Measurements from ENCODE around the gene RTN3.
"Not testable (repeated sequence)": the region's sequence is repeated elsewhere in the genome, so short reads cannot be mapped to it uniquely, and the experiment has no call there.

RTN3 gene, protein sequence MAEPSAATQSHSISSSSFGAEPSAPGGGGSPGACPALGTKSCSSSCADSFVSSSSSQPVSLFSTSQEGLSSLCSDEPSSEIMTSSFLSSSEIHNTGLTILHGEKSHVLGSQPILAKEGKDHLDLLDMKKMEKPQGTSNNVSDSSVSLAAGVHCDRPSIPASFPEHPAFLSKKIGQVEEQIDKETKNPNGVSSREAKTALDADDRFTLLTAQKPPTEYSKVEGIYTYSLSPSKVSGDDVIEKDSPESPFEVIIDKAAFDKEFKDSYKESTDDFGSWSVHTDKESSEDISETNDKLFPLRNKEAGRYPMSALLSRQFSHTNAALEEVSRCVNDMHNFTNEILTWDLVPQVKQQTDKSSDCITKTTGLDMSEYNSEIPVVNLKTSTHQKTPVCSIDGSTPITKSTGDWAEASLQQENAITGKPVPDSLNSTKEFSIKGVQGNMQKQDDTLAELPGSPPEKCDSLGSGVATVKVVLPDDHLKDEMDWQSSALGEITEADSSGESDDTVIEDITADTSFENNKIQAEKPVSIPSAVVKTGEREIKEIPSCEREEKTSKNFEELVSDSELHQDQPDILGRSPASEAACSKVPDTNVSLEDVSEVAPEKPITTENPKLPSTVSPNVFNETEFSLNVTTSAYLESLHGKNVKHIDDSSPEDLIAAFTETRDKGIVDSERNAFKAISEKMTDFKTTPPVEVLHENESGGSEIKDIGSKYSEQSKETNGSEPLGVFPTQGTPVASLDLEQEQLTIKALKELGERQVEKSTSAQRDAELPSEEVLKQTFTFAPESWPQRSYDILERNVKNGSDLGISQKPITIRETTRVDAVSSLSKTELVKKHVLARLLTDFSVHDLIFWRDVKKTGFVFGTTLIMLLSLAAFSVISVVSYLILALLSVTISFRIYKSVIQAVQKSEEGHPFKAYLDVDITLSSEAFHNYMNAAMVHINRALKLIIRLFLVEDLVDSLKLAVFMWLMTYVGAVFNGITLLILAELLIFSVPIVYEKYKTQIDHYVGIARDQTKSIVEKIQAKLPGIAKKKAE

DNA sequence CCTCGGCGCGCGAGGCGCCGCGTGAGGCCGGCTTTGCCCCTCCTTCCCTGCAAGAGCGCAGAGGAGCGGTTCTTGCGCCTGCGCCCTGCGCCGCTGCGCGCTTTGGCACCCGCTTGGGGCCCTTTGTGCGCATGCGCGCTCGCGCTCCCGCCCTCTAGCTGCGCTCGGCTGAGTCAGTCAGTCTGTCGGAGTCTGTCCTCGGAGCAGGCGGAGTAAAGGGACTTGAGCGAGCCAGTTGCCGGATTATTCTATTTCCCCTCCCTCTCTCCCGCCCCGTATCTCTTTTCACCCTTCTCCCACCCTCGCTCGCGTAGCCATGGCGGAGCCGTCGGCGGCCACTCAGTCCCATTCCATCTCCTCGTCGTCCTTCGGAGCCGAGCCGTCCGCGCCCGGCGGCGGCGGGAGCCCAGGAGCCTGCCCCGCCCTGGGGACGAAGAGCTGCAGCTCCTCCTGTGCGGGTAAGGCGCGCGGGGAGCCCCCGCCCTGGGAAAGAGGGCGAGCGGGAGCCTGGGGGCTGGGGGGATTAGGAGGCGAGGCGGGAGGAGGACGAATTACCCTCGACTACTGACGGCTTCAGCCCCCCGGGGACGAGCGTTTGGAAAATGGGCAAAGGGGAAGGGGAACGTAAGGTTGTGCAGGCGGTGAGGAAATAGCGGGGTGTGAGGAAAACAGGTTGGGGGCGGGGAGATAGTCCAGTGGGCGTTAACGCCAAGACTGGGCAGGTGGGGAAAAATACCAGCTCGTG lies at the start of gene RTN3:
TSS of gene RTN3 (plus strand) at position 180 of the 745 bp plus-strand sequence. CDS start at position 317, 137 bp downstream.
- DNase-seq = peak; percentile 99

DNA sequence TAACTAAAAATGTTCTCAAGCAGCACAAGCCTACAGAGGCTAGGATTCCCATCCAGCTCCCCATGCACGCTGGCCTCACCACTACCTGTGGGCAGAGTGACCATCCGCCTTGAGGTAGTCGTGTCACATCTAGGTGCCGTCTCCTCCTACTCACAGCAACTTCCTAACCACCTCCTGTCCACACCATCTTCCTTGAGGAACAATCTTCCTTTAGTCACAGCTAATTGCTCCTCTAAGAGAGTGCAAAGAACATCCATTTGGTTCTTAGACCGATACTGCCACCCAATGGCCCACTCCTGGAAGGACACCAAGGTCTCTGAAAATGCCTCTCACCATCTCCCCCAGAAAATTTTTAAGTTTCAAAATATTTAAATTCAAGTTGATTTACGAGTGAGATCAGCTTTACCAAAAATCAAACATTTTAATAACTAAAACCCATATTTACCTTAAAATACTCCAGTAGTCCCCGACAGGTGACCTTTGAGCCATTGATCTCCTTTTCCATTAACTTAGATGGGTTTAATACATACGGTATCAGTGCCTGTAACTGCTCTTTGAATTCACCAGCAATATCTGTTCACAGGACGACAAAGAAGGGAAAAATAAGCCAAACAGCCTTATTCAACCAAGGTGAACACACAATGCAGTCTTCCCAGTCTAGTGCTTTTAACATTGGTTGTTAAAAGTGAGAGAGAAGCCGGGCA lies 45.4 kb upstream of the RTN3 start:
- DNase-seq = peak; percentile 77

DNA sequence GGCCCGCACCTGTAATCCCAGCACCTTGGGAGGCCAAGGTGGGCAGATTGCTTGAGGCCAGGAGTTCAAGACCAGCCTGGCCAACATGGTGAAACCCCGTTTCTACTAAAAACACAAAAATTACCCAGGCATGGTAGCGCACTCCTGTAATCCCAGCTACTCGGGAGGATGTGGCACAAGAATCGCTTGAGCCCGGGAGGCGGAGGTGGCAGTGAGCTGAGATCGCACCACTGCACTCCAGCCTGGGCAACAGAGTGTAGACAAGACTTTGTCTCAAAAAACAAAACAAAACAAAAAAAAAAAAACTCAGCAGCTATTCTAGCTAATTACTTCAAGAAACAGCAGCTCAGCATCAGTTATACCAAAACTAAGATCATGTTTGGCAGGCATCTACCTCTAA lies 42.9 kb upstream of the RTN3 start:
- DNase-seq = not testable (repeated sequence)

DNA sequence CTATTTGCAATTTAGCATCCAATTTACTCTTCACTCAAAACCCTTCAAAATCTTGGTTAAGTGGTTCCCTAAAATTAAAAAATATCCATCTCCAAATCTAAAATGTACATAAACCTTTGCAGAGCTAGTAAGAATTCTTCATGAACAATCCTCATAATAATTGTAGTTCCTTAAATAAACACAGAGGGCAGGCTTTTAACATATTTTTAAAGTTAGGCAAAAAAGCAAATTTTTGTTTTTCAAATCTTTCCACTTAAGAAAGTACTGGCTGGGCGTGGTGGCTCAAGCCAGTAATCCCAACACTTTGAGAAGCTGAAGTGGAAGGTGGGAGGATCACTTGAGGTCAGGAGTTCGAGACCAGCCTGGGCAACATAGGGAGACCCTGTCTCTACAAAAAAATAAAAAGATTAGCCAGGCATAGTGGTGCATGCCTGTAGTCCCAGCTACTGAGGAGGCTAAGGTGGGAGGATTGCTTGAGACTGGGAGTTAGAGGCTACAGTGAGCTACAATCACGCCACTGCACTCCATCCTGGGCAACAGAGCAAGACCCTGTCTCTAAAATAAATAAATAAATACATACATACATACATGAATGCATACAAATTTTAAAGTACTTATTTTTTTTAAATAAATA lies 42.0 kb upstream of the RTN3 start:
- no peak for DNase-seq

DNA sequence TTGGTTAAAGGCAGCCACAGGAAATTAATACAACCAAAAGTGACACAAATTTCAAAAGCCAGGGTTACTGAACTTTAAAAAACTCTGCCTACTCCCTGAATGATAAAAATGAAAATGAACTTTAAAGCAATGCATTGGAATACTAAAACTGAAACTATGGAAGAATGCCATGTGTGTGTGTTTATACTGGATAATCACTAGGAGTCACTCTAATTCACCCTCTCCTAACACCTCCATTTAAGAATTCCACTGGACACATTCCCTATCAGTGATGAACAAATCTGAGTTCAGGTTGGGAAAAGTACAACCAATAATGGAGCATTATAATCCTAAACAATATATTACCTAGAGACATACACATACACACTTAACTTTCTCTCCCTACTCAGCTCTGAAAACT lies 39.6 kb upstream of the RTN3 start:
- no peak for DNase-seq

DNA sequence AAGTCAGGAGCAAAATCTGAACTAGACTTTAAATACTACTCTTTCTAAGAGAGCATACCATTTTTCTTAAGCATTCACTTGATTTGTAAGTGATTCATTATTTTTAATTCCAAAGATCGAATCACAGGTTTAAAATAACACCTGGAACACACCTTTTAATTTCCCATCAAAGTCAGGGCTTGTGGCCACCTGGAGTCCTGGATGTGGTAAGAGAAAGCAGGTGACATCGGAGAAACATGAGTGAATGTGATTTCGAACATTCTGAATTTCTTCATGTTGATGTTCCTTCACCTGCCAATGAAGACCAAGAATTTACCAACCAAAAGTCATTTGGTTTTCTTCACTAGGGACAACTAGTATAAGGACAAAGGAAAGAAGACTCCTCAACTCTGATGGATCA lies 38.1 kb upstream of the RTN3 start:
- DNase-seq = no peak

DNA sequence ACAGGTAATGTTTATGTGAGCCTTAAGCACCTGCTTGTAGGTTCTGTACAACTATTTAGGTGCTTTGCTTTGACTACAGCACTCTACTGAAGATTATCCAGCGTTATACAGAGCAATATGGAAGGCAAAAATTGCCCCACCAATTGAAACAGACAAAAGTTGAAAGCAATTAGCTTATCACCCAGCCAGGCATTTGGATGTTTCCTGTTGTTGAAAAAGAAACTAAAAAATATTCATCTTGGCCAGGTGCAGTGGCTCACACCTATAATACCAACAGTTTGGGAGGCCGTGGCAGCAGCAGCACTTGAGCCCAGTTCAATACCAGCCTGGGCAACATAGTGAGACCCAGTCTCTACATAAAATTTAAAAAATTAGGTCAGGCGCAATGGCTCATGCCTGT lies 28.6 kb upstream of the RTN3 start:
- DNase-seq = no peak

DNA sequence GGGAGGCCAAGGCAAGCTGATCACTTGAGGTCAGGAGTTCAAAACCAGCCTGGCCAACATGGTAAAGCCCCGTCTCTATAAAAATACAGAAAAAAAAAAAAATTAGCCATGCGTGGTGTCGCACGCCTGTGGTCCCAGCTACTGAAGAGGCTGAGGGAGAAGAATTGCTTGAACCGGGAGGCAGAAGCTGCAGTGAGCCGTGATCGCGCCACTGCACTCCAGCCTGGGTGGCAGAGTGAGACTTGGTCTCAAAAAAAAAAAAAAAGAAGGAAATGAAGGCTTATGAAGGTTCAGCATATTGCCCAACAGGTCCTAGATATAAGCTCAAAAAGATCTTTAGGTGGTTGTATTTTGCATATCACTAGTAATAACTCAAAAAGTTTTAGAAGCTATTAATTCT lies 20.3 kb upstream of the RTN3 start:
- no peak for DNase-seq

DNA sequence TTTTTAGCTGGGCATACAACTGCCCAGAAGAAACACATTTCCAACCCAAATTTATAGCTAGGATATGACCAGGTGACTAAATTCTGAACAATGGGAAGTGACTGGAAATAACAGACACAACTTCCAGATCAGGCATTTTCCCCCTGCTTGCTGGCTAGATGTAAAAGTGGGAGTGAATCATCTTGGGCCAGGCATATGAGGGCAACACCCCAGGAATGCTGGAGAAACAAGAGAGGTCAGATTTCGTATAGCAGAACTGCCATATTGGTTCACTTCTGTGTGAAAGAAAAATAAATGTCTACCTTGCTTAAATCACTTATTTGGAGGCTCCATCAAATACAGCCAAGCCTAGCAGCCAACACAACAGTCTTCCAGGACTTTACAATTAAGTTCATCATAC lies 17.5 kb upstream of the RTN3 start:
- no peak for DNase-seq

DNA sequence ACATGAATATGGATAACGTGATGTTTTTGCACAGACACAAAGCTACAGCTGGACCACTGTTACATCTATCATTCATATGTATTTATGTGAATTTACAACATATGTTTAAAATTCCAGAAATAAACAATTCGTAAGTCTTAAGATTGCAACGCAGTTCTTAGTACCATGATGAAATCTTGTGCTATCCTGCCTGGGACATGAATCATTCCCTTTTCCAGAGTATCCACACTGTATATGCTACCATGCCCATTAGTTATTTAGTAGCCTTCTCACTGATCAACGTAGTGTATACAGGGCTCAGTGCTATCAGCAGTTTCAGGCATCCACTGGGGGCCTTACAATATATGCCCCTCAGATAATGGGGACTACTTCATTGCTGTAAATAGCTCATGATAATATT lies 14.4 kb upstream of the RTN3 start:
- no peak for DNase-seq

DNA sequence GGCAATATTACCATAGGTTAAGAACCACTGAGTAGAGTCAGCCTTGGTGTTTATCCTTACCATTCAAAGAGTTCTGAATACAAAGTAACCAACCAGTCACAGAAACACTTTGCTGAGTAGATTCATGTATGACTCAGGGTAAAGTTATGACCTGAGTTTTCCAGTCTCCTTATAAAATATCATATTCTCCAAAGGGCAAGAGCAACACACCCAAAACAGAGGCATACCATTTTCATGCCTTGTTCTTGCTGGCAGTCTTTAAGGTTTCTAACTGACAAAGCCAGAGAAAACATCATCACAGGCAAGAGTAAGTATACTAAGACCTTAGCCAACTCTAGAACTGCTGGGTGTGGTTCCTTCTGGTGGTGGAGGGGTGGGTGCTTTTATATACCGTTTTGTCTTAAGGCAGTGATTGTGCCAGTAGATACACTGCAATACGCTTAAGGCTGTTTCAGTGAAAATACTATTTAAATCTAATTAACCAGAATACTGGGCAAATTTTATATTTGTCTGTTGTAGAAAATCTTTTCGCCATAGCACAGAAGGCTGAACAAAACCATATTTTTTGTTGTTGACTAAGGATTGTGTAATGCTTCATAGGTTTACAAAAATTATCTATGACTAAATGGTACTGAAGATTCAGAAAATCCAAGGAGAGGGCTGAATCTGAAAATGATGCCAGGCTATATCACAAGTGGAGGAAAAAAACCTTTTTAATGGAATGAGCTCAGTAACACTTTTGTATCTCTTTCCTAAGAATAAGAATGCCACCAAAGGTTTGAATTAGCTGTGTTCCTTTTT lies 13.1 kb upstream of the RTN3 start:
- DNase-seq = no peak

DNA sequence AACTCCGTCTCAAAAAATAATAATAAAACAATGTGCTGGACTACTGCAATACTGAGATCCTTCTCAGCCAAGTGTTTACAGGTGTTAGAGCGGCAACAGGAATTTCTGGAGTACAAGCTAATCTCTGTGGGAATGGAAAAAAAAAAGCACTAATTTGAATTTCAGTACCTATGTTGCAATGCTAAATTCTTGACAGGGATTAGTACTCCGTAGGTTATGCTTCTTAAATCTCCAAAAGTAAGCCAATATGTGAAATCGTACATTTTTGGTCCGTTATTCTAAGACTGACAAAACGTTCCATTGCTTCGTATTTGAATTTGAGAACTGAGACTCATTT lies 11.2 kb upstream of the RTN3 start:
- no peak for DNase-seq

DNA sequence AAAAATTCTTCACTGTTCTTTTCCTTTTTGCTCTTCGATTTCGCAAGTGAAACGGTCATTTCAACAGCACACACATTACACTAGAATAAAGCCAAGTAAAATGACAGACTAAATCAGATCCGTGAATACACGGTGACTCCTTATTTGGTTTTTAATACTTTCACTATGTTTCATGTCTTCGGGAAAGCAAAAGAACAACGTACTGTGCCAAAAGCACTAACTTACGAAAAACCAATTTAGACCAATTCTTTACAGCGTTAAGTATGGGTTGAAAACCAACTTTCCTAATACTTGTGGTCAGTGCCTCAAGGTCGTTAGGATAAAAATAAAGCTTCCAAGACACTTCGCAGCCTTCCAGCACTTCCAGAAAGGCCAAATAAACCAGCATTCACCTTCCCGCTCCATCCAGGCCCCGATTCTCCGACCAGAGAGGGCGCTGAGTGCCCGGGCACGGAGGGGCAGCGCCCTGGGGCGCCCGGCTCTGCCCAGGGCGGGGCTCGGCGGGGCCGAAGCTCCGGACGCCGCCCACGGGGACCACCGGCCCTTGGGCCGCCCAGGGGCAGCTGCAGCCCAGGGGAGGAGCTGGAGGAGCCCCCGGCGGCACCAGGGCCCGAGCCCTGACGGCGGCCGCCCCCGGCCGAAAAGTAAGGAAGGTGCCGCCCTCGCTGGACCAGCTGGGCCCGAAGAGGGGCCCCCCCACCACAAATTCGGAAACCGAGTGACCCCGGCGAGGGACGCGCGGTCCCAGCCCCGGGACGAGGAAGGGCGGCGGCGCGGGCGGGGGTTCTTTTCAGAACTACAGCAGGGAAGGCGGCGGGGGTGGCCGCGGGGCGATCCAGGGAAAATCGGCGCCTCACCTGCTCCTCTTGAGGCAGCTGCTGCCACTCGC lies 10.6 kb upstream of the RTN3 start:
- DNase-seq = peak; percentile 60

DNA sequence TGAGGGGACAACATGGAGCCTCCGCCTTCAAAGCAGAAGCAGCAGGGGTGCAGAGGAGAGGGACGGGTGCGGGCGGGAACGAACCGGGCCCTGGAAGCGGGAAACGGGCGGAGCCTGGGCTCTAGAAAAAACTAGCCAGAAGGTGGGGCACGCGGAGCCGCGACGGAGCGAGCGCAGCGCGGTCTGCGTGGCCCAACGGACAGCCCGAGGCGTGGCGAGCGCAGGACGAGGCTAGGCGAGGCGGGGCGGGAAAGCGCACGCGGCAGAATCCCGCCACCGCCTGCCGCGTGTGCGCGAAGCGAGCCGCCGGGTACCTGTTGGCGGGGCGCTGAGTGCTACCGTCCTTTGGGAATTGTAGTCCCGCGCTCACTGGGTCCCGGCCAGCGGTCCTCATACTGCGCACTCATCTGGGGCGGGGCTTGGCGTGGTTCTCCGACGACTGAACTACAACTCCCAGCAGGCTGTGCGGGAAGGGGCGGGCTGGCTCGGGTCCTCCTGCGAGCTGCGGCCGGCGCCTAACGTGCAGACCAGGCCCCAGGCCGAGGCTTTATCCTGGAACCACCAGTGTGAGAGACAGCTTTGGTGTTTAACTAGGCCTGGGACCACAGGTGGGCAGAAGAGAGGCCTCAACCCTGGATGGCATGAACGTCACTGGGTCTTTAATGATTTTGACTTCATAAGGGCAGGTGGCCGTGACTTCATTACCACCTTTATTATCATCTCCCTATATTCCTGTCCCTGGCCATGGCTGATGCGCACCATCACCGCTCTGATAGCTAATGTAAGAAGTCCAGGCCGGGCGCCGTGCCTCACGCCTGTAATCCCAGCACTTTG lies 9.8 kb upstream of the RTN3 start, which contains the start of gene ATL3:
TSS of gene ATL3 (minus strand) at position 55 of the 834 bp plus-strand sequence. CDS start at position 14, 41 bp downstream.
- peak; percentile 98 for DNase-seq

DNA sequence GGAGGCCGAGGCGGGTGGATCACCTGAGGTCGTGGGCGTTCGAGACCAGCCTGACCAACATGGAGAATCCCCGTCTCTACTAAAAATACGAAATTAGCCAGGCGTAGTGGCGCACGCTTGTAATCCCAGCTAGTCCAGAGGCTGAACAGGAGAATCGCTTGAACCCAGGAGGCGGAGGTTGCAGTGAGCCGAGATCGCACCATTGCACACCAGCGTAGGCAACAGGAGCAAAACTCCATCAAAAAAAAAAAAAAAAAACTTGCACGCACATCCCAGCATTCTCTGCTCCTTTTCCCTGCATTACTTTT lies 9.2 kb upstream of the RTN3 start:
- DNase-seq = no peak

DNA sequence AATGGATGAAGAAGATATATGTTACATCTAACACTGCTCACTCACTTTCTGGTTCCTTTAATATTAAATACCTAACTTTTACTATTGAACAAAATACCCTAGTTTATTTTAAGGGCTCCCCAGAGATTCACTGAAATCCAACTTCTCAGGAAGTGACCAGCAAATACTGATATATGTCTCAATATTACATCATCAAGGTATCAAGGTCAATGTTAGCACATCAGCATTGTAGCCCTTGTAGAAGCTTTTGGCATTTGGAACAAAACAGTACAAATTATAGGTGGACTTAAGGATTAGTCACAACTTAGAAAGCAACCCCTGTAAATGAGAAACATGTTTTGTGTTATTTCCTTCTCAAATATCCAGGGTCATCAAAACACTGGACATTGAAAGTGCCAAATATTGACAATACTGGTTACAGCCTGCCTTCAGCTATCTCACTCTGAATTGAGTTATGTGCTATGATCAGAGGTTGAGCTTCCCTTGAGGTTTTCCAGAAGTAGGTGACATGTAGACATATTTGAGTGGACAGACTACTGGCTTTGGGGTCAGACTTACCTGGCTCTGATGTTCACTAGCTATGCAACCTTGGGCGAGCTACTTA lies 8.3 kb upstream of the RTN3 start:
- no peak for DNase-seq

DNA sequence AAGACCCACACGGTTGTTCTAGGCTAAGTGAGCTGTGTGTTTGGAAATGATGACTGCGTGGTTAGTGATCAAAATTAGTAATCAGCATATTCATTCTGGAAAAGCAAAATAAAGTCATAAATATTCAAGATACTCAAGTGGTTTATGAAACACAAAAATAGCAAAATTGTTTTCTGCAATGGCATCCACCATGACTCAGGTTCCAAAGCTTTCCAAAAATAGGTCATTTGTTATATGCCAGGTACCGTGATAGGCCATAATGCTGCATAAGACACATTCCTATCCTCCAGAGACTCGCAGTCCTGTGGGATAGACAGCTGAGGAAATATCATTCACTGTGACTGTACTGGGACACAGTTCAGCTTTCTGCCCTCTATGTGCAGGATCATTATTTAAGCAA lies 7.7 kb upstream of the RTN3 start:
- no peak for DNase-seq

DNA sequence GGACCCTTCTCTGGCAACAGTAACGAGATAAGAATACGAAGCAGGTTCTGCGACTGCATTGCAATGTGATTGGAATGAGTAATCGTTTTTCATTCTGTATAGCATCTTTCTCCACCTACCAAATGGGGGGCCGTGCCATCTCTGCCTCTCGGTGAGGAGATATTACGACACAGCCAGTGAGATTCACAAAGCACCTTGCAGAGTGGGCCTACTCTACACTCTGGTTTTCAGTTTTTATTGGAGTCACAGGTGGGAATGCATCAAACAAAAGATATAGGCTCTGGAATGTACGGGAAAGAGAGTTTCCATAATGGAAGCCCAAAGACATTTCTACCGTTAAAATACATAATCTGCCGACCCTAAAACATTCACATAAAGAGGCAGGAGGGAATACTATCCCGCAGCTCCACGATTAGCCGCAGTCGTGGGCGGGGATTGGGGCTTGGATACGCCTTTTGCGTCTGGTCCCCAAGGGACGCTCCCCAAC lies 423 bp upstream of the RTN3 start:
- DNase-seq = no peak
